GM10248 (cell line): ENCODE results near the gene C19orf44.

Source experiments
- CTCF ChIA-PET: fragments of 300-600 bp; sonication (Branson Sonifier 250); formaldehyde crosslinking; extraction: SDS; loops from one replicate; lab custom pipeline; 2021; ENCODE audit warnings: antibody characterized with exemption; lab: Yijun Ruan, JAX
- POLR2A ChIA-PET: fragments of 350-650 bp; sonication (Branson Sonifier 250); formaldehyde crosslinking; extraction: SDS; loops from one replicate; lab custom pipeline; 2020; ENCODE audit warnings: antibody characterized with exemption; lab: Yijun Ruan, JAX
- DNase-seq: peaks from one replicate; pipeline ENCODE4 v3.0.0; 2012; ENCODE audit errors: extremely low spot score
- CTCF ChIP-seq: IDR thresholded peaks from 2 replicates; pipeline ENCODE4 v1.5.1; 2012; ENCODE audit warnings: mild to moderate bottlenecking, low read depth; ENCODE audit errors: extremely low read depth, missing control alignments, control extremely low read depth

C19orf44 gene

DNA sequence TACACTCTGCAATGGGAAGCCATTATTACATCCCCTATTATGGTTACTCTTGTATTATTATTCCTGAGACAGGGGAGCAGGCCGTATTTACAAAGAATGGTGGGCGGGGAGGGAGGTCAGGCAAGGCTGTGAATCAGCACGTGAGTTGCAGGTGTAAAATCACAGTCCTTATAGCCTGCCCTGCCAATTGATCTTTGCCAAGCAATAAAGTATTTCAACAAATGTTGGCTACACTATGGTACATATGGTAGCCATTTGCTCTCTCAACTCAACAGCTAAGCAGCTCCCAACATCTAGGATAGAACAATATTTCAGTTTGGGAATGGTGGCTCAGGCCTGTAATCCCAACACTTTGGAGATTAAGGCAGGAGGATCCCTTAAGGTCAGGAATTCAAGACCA is 36.5 kb upstream of the C19orf44 start:
- CTCF ChIA-PET, result interaction anchor here (1.0 to 1.5 kb wide), 2 partner anchors 11 to 18 kb away, joined by 3 to 6 read pairs; no protein-coding TSS in a partner anchor
- POLR2A ChIA-PET, result no interaction called here
- DNase-seq, result no peak
- TF ChIP-seq CTCF, result no peak

DNA sequence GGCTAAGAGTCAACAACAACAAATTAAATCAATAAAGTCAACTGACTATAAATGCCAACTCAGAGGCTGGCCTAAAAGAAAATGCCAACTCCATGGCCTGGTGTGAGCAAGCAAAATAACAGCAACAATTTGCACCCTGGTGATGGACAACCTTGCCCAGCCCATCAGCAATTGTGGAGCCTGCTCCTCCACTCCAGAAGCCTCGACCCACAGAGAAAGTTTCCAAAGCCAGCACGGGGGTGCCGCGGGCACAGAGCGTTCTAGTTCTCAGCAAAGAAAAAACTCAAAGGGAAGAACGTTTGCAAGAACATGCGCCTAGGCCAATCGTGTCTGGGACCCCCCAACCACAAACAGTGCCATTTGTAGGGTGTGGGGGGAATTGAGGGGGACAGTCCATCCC is 35.7 kb upstream of the C19orf44 start:
- POLR2A ChIA-PET, result no interaction called here
- DNase-seq, result no peak
- CTCF ChIA-PET, result interaction anchor here (1.0 to 1.5 kb wide), 2 partner anchors 10 to 19 kb away, joined by 3 to 6 read pairs; no protein-coding TSS in a partner anchor
- TF ChIP-seq CTCF, result no peak

DNA sequence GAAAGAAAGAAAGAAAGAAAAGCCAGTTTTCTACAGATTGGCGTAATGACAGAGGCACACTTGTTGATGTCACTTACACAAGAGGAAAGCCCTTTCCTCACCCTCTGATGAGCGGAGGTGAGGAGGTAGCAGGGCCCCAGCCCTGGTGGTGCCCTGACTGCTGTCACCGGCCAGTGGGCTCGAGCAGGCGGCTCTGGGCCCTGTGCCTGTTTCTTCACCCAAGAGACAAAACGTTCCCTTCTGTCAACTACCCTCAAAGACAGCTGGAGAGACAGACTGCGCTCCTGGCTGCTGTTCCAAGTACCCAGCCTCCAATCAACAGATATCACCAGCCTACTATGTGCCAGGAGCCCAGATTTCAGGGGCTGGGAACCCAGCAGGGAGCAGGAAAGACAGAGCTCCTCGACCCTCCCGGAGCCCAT is 34.6 kb upstream of the C19orf44 start:
- TF ChIP-seq CTCF, result no peak
- ChIA-PET CTCF (interaction anchor here (1.3 to 1.4 kb wide), 2 partner anchors 9 to 19 kb away, joined by 4 to 5 read pairs; no protein-coding TSS in a partner anchor), POLR2A (interaction anchor here (0.7 kb wide), 1 partner anchor 67 kb away, joined by 3 read pairs; no protein-coding TSS in a partner anchor)
- DNase-seq, result no peak

DNA sequence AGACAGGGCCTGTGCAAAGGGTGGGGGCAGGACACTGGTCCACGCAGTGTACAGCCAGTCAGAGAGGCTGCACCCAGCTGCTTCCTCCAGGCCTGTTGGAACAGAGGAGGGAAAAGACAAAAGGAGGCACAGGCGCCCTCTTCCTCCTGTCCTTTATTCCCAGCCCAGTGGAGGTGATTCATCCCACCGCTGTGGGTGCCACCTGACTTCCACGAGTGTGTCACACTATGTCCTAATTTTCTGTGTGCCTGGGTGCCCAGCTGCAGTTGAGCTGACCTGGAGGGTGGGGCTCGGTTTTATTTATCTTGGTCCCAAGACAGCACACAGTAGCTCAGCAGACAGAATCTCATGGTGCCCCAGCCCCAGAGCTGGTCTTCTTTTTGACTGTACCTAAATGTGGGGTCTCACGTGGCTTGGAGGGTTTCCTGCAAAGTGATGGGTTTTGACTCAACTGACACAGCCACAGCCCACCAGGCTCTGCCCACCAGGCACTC is 33.4 kb upstream of the C19orf44 start:
- ChIA-PET CTCF (interaction anchor here (1.4 to 2.2 kb wide), 3 partner anchors 8 to 20 kb away, joined by 4 to 8 read pairs (median 5); no protein-coding TSS in a partner anchor), POLR2A (interaction anchor here (1.0 kb wide), 1 partner anchor 19 kb away, joined by 3 read pairs; no protein-coding TSS in a partner anchor)
- TF ChIP-seq CTCF, result no peak
- no peak for DNase-seq

- DNase-seq, result no peak
- ChIA-PET POLR2A (no interaction called here), CTCF (interaction anchor here (1.1 to 2.2 kb wide), 5 partner anchors 9 to 26 kb away, joined by 3 to 8 read pairs (median 4); no protein-coding TSS in a partner anchor)
- no peak for TF ChIP-seq CTCF
Observed at GRCh38 chr19:16463341-16463990, 32.7 kb upstream of the C19orf44 start.

GRCh38 chr19:16463991-16464575 is 32.1 kb upstream of the C19orf44 start:
- CTCF ChIA-PET, result interaction anchor here (1.1 to 2.2 kb wide), 4 partner anchors 10 to 27 kb away, joined by 3 to 8 read pairs (median 4); no protein-coding TSS in a partner anchor
- POLR2A ChIA-PET, result no interaction called here
- no peak for TF ChIP-seq CTCF
- no peak for DNase-seq
